NT2/D1 (cell line): ENCODE measurements around the gene TFDP1.

ENCODE experiments used
- DNase-seq: peaks from one replicate; pipeline ENCODE4 v3.0.0-alpha.2; 2011; ENCODE audit warnings: low read depth, low spot score
- H3K27me3 ChIP-seq: 2 replicates; pipeline ENCODE4 v1.6.0; 2011; ENCODE audit warnings: mild to moderate bottlenecking; ENCODE audit not compliant: insufficient read length, insufficient read depth
- H3K36me3 ChIP-seq: 2 replicates; pipeline ENCODE4 v1.6.1; 2011; ENCODE audit warnings: mild to moderate bottlenecking, low read length, mixed read lengths; ENCODE audit not compliant: insufficient read depth, insufficient read length
- H3K4me1 ChIP-seq: 2 replicates; pipeline ENCODE4 v1.5.1; 2011; ENCODE audit not compliant: insufficient read depth, insufficient read length
- H3K4me3 ChIP-seq: 2 replicates; pipeline ENCODE4 v1.5.1; 2011; ENCODE audit warnings: low read depth; ENCODE audit not compliant: insufficient read length
- H3K9ac ChIP-seq: 2 replicates; pipeline ENCODE4 v1.6.0; 2011; ENCODE audit warnings: low read depth; ENCODE audit not compliant: insufficient read length
- H3K9me3 ChIP-seq: 2 replicates; pipeline ENCODE4 v1.5.1; 2011; ENCODE audit warnings: mild to moderate bottlenecking, low read length; ENCODE audit not compliant: insufficient read depth
- SUZ12 ChIP-seq: IDR thresholded peaks from 2 replicates; pipeline ENCODE4 v1.6.1; 2011; ENCODE audit not compliant: insufficient read length, insufficient read depth; ENCODE audit errors: extremely low read depth
- YY1 ChIP-seq: IDR thresholded peaks from 2 replicates; pipeline ENCODE4 v1.6.1; 2011; ENCODE audit not compliant: insufficient read length, insufficient read depth
- ZNF274 ChIP-seq: IDR thresholded peaks from 2 replicates; pipeline ENCODE4 v1.6.1; 2011; ENCODE audit warnings: mild to moderate bottlenecking, low read depth, low read length

The TFDP1 gene

DNA sequence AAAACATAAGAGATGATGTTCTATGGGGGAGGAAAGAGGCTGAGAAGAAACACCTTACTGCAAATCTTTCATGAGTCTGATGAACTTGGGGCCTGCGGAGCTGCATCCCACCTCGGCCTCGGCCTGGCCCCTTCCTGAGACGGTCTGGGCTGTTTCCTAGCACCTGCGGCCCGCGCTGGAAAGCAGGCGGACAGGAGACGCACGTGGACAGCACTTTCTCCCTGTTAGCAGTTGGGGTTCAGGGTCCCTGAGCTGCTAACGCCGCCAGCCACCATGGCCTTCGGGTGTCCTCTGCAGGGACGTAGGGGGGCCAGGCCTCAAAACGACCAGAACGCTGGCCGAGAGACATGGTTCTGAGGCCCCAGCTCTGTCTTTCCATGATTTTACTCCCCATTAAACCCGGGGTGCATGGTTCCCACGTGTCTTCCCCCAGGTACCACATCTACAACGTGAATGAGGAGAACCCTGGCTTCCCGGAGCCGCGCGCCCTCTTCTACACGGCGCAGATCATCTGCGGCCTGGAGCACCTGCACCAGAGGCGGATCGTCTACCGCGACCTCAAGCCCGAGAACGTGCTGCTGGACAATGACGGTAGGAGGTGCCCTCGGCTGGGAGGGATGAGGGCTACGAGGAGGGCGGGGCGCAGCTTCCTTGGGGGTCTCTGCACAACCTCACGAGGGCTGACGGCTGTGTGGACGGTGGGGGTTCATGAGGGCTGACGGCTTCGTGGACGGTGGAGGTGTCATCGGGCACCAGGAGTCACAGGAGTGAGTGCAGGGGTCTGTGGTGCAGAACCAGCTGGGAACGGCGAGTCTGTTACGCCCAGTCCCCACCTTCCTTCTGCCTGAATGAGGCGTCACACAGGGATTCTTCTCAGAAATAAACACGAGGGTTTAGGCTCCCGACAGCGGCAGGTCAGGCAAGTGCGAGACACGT, 86.8 kb downstream of the TFDP1 start:
- H3K4me1 ChIP-seq, result no peaks in the 10 kb centered on the region
- no peak for DNase-seq
- no peak overlapping the region for H3K9ac ChIP-seq
- TF ChIP-seq SUZ12 (no peak), ZNF274 (no peak), YY1 (no peak)
- H3K9me3 ChIP-seq, result no peaks in the 10 kb centered on the region
- H3K36me3 ChIP-seq, result no peaks in the 10 kb centered on the region
- no peaks in the 10 kb centered on the region for H3K27me3 ChIP-seq
- H3K4me3 ChIP-seq, result no peak overlapping the region

DNA sequence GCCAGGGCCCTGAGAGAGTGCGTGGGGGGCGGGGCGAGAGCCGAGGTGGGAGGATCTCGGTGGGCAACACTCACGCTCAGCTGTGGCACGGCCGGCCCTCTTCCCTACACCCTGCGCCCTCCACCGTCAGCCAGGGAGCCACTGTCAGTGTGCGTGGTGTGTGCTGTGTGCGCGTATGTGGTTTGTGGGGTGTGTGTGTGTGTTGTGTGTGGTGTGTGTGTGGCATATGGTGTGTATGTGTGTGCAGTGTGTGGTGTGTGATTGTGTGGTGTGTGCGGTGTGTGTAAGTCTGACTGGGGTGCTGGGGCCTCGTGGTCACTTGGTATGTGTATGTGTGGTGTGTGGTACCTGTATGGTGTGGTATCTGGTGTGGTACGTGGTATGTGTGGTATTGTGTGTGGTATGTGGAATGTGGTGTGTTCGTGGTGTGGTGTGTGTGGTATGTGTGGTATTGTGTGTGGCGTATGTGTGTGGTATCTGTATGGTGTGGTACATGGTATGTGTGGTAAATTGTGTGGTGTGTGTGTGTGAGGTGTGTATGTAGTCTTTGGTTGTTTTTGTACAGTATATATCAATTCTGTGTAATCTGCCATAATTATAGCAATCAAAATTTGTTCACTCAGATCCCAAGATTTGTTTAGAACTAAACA, 87.6 kb downstream of the TFDP1 start:
- Histone ChIP-seq H3K27me3 (no peaks in the 10 kb centered on the region), H3K9ac (no peak overlapping the region), H3K4me1 (no peaks in the 10 kb centered on the region), H3K4me3 (no peak overlapping the region), H3K36me3 (no peaks in the 10 kb centered on the region), H3K9me3 (no peaks in the 10 kb centered on the region)
- no peak for DNase-seq
- TF ChIP-seq YY1 (no peak), ZNF274 (no peak), SUZ12 (no peak)
